Adrenal gland (tissue), 12 donors: ENCODE measurements around the gene KIFC3. TPM values are rescaled to one million over a fixed set of nuclear protein-coding genes. Genes with fewer than 3 reads are reported as not detected.

Experiments
- DNase-seq, 7 donors: peaks; one replicate each; pipeline ENCODE4 v3.0.0-alpha.2; 2019 to 2020
- H3K27ac ChIP-seq, 5 donors: fragments of 200-600 bp; sonication (generic) in 4 of 5; 1 replicate in 3 of 5; 2 replicates in 2 of 5; pipeline versions ENCODE4 v1.5.1 to v1.8.0; 2016 to 2020; ENCODE audit warnings: mild to moderate bottlenecking in 1 of 5
- H3K27me3 ChIP-seq: fragments of 200-600 bp; 2 replicates; pipeline ENCODE4 v1.8.0; 2021
- H3K36me3 ChIP-seq, 2 donors: fragments of 200-600 bp; replicated peaks in 1 of 2; 1 replicate in 1 of 2; 2 replicates in 1 of 2; pipeline versions ENCODE4 v1.5.1 to v1.8.0; 2018 to 2022
- H3K4me1 ChIP-seq, 2 donors: fragments of 200-600 bp; replicated peaks in 1 of 2; 1 replicate in 1 of 2; 2 replicates in 1 of 2; pipeline versions ENCODE4 v1.5.1 to v1.8.0; 2018 to 2021
- H3K4me3 ChIP-seq, 4 donors: fragments of 200-600 bp; sonication (generic) in 3 of 4; one replicate each; pipeline ENCODE4 v1.5.1; 2016 to 2018
- H3K9me3 ChIP-seq, 3 donors: fragments of 200-600 bp; sonication (generic) in 1 of 3; replicated peaks in 1 of 3; 1 replicate in 2 of 3; 2 replicates in 1 of 3; pipeline versions ENCODE4 v1.5.1 to v1.8.0; 2016 to 2021
- CTCF ChIP-seq, 6 experiments: fragments of 450-650 bp in 4 of 6; fragments of 200-600 bp in 2 of 6; sonication (generic) in 1 of 6; IDR thresholded peaks; 1 replicate in 5 of 6; 2 replicates in 1 of 6; pipeline versions ENCODE4 v1.5.1 to v1.8.0; 2016 to 2021; ENCODE audit warnings: antibody characterized with exemption in 6 of 6, mild to moderate bottlenecking in 2 of 6, moderate library complexity in 1 of 6
- POLR2A ChIP-seq, 2 donors: fragments of 450-650 bp; IDR thresholded peaks; one replicate each; pipeline ENCODE4 v1.6.1; 2017; ENCODE audit warnings: antibody characterized with exemption in 2 of 2, mild to moderate bottlenecking in 2 of 2, moderate library complexity in 1 of 2
- WGBS, 4 donors: extraction: QIAGEN DNeasy Blood & Tissue Kit in 2 of 4; methylation state at CpG; one replicate each; pipeline versions ENCODE4 v1.1.5 to v1.1.7; 2013 to 2017; 5-methylcytosine and 5-hydroxymethylcytosine counted together
- intact Hi-C, 2 donors: fragments of 100-400 bp; cut with DNase I; formaldehyde crosslinking; loops; one replicate each; pipeline versions ENCODE4 v1.14.1 to v1.15.0; 2022 to 2023
- polyA plus RNA-seq, 3 donors: library from polyadenylated mRNA; stranded (reverse); fragments of 200-250 nt in 2 of 3; fragments of 350-450 nt in 1 of 3; fragmentation: Illumina TruSeq in 1 of 3; extraction: RNeasy Lipid Tissue Mini Kit (QIAGEN cat#74804) in 1 of 3; gene quantifications; one replicate each; pipeline ENCODE4 v1.2.3, GENCODE V29; 2013 to 2014
- total RNA-seq, 9 donors: library from RNA; depleted of rRNA in 4 of 9; stranded (reverse); fragments of >200 nt in 4 of 9; fragments of 120-200 nt in 1 of 9; fragmentation: NEBNext Ultra II Directional in 1 of 9; extraction: Animal tissue kit (Norgen Biotek cat#: 25700) in 1 of 9; gene quantifications; one replicate each; pipeline versions ENCODE4 v1.1.0 to v1.2.4, GENCODE V29; 2013 to 2023
- donor health status: healthy with polysubstance abuse.
- donor health status: Bipolar disorder and iron deficiency.
- donor health status: DM: yes; HTN: yes; CAD: no.
- donor health status: DM: no; HTN: no; CAD: no.
- donor health status: DM: no; HTN: no; CAD: no.
- donor health status: DM: yes; HTN: yes; CAD: no.

Gene KIFC3
- total and polyA plus RNA-seq, 12 donors = 15.5 to 130 (median 60.0) TPM

GRCh38 chr16:57755061-57755684 is 47.1 kb downstream of the KIFC3 start:
- no peaks in the 10 kb centered on the region for H3K27me3 ChIP-seq
- H3K27ac ChIP-seq = no peak overlapping the region
- H3K4me3 ChIP-seq = no peak overlapping the region
- TF ChIP-seq CTCF (IDR thresholded peaks at IDR 0.05) = no peak
- TF ChIP-seq POLR2A (IDR thresholded peaks at IDR 0.05) = no peak
- no peaks in the 10 kb centered on the region for H3K9me3 ChIP-seq
- H3K36me3 ChIP-seq = peaks cover 0 to 20% of the 10 kb centered on the region in 2 donors
- WGBS, 4 donors = 87 to 92% (median 88%) methylated on average over 5 to 24 of the region's 24 CpGs
- H3K4me1 ChIP-seq = peaks cover 0 to 3% of the 10 kb centered on the region in 2 donors
- no peak for DNase-seq
- intact Hi-C loops = loop anchor here in 1 of 2 donors (5.0 kb wide), 1 partner anchor 107 kb away; no protein-coding TSS in a partner anchor

GRCh38 chr16:57754354-57755060 is 47.8 kb downstream of the KIFC3 start:
- 60 to 91% (median 85%) methylated on average over 3 to 9 of the region's 9 CpGs for WGBS, 4 donors
- no peaks in the 10 kb centered on the region for H3K9me3 ChIP-seq
- peaks cover 0 to 3% of the 10 kb centered on the region in 2 donors for H3K4me1 ChIP-seq
- no peaks in the 10 kb centered on the region for H3K27me3 ChIP-seq
- intact Hi-C loops = loop anchor here (5.0 kb wide), 2 partner anchors 108 to 238 kb away; no protein-coding TSS in a partner anchor
- no peak for TF ChIP-seq CTCF (IDR thresholded peaks at IDR 0.05)
- no peak for TF ChIP-seq POLR2A (IDR thresholded peaks at IDR 0.05)
- DNase-seq = no peak
- H3K4me3 ChIP-seq = no peak overlapping the region
- no peak overlapping the region for H3K27ac ChIP-seq
- H3K36me3 ChIP-seq = peaks cover 0 to 13% of the 10 kb centered on the region in 2 donors

- no peaks in the 10 kb centered on the region for H3K9me3 ChIP-seq
- no peaks in the 10 kb centered on the region for H3K27me3 ChIP-seq
- H3K4me1 ChIP-seq = peaks cover 0 to 3% of the 10 kb centered on the region in 2 donors
- DNase-seq = no peak
- H3K27ac ChIP-seq = no peak overlapping the region
- no peak overlapping the region for H3K4me3 ChIP-seq
- intact Hi-C loops = loop anchor here in 1 of 2 donors (5.0 kb wide), 1 partner anchor 239 kb away; no protein-coding TSS in a partner anchor
- 93 to 96% (median 94%) methylated on average over 24 to 32 of the region's 32 CpGs for WGBS, 4 donors
- peaks cover 0 to 6% of the 10 kb centered on the region in 2 donors for H3K36me3 ChIP-seq
- TF ChIP-seq CTCF (IDR thresholded peaks at IDR 0.05) (no peak), POLR2A (IDR thresholded peaks at IDR 0.05) (no peak)
These were observed 48.6 kb downstream of the KIFC3 start for GRCh38 chr16:57753448-57754353.
